GM21717 (cell line): ENCODE data around the gene RPS26.
"Not testable (repeated sequence)": the region's sequence is repeated elsewhere in the genome, so short reads cannot be mapped to it uniquely, and the experiment has no call there.

Source experiments
- ATAC-seq: cut with Tn5 transposase; IDR thresholded peaks from one replicate; pipeline ENCODE4 v1.9.1; 2021; ENCODE audit warnings: mild to moderate bottlenecking, moderate library complexity; ENCODE audit not compliant: unreplicated experiment

The RPS26 gene

DNA sequence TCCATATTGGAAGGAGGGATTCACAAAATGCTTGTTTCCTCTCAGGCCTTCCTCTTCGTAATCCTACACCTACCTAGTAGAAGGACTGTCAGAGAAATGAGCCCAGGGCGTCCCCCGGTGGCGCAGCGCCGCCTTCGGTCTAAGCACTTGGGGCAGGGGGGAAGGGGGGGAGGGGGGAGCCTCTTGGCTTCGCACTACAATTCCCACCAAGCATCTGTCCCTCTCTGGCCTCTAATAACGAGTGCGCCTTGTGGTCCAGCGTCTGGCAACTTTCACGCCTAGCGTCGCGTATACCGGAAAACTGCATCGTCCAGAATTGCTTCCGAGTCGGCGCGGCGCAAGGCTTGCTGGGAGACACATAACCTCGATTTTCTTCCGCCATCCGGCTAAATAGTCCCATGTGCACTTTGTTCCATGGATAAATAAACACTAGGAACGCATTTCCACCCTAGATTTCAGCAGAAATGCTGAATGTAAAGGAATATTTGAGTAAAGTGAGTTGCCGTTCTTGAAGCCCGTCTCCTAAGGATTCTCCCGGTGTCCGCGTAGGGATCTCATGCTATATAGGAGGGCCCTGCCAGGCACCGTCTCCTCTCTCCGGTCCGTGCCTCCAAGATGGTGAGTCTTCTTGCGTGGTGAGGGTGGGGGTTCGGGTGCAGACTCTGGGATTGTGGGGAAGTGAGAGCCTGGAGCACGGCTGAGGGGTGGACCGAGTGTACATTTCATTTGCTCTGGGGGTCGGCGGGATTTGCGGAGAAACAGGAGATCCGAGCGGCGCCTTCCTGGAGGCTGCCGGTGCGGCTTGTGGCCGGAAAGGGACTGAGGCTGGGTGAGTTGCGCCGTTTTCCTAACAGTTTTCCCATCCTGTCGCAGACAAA lies at the start of gene RPS26:
Gene RPS26 (plus strand): TSS at position 367 of the 878 bp plus-strand sequence. CDS start 249 bp downstream, at position 616.
- ATAC-seq = peak; percentile 88

GRCh38 chr12:55993230-55993853 lies 48.4 kb upstream of the RPS26 start:
- no peak for ATAC-seq

GRCh38 chr12:55995366-55995765 lies 46.4 kb upstream of the RPS26 start:
- ATAC-seq = no peak

DNA sequence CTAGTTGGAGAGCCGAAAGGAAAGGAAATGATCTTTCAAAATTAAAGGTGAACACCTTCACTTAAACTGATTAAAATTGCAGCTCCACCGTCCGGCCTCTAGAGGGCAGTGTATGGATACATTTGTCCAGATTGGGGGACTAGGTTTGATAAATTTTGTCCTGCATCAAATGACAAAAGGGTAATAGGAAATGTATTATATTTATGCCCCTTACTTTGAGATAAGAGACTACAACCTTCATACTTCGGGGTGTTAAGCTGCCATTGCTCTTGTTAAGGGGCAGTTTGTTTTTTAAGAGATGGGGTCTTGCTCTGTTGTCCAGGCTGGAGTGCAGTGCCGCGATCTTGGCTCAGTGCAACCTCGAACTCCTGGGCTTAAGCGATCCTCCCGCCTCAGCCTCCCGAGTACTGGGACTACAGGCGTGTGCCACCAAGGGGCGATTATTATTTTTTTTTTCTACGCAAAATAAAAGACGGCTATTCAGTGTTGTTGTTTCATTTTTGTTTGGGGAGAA lies 45.5 kb upstream of the RPS26 start:
- ATAC-seq = no peak

DNA sequence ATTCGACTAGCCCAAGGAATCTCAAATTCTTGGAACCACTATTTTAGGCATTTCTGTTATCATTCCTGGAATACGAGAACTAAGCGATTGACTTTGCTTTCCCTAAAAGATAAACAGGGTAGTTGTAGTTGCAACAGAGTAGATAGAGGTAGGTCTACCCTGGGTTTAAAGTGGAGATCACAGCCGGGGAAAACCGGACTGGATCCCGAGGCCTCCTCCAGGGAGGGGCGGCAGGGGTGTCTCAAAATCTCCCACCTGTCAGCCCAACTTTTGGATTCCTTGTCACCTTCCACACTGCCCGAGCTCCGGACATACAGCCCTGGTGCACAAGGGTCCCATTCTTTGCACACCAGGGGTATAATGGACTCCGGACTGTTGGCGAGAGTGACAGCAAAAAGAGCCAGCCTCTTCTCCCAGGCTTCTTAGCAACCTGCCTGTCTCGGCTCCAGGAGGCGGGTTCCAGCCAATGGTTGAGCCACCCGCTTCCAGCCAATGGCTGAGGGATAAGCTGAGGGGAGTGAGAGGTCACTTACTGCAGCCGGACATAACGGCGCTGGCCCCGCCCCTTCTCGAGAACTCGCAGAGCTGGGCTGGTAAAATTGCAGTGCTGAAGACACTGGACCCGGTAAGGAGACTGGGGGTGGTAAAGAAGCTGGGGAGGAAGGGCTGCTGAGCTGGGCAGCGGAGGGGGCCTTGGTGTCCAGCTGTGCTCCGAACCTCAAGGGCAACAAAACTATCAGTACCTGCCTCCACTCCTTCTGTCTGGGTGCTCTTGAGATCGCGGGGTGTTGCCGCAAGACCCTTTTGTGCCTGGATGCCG lies 44.8 kb upstream of the RPS26 start, which contains the start of gene SUOX:
Gene SUOX (plus strand): TSS at position 562 of the 820 bp plus-strand sequence. CDS start 4,946 bp downstream, outside the sequence.
- ATAC-seq = peak; percentile 94

GRCh38 chr12:55997535-55997859 lies 44.2 kb upstream of the RPS26 start:
- peak; percentile 6 for ATAC-seq

DNA sequence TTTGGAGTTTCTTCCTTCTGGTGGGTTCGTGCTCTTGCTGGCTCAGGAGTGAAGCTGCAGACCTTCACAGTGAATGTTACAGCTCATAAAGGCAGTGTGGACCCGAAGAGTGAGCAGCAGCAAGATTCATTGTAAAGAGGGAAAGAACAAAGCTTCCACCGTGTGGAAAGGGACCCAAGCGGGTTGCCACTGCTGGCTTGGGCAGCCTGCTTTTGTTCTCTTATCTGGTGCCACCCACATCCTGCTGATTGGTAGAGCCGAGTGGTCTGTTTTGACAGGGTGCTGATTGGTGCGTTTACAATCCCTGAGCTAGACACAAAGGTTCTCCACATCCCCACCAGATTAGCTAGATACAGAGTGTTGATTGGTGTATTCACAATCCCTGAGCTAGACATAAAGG lies 42.2 kb upstream of the RPS26 start:
- not testable (repeated sequence) for ATAC-seq

GRCh38 chr12:55999999-56000540 lies 41.6 kb upstream of the RPS26 start:
- ATAC-seq = not testable (repeated sequence)

DNA sequence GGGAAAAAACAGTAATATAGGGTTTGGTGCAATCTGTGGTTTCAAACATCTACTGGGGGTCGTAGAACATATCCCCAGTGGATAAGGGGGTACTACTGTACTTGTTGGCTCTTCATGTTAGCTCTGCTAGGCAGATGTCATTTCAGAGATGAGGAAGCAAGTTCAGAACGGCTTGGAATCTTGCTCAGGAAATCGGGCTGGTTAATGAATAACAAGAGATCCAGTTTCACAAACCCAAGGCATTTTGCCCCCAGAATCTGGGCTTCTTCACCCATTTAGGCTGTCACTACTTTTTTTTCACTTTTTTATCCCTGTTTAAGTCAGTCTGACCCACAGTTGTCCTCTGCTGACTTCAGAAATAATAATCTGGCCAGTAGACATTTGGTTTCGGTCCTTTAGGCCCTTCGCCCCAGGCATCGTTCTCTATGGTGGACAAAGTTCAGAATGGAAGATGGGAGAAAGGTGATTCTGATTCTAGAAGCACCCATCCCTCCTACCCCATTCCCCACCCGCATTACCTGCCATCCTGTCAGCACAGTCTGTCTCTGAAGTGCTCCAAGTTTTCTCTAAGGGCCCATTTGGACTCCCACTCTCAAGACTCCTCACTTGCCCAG lies 40.1 kb upstream of the RPS26 start:
- no peak for ATAC-seq

- not testable (repeated sequence) for ATAC-seq
Measured at GRCh38 chr12:56003376-56003775, 38.3 kb upstream of the RPS26 start.

DNA sequence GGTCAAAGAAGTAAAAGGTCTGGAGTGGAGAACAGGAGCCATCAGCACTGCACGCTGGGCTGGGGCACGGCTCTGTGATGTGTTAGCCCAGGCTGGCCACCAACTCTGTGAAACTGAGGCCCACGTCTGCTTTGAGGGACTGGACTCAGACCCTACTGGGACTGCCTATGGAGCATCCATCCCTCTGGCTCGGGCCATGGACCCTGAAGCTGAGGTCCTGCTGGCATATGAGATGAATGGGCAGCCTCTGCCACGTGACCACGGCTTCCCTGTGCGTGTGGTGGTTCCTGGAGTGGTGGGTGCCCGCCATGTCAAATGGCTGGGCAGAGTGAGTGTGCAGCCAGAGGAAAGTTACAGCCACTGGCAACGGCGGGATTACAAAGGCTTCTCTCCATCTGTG lies 37.5 kb upstream of the RPS26 start:
- ATAC-seq = no peak

DNA sequence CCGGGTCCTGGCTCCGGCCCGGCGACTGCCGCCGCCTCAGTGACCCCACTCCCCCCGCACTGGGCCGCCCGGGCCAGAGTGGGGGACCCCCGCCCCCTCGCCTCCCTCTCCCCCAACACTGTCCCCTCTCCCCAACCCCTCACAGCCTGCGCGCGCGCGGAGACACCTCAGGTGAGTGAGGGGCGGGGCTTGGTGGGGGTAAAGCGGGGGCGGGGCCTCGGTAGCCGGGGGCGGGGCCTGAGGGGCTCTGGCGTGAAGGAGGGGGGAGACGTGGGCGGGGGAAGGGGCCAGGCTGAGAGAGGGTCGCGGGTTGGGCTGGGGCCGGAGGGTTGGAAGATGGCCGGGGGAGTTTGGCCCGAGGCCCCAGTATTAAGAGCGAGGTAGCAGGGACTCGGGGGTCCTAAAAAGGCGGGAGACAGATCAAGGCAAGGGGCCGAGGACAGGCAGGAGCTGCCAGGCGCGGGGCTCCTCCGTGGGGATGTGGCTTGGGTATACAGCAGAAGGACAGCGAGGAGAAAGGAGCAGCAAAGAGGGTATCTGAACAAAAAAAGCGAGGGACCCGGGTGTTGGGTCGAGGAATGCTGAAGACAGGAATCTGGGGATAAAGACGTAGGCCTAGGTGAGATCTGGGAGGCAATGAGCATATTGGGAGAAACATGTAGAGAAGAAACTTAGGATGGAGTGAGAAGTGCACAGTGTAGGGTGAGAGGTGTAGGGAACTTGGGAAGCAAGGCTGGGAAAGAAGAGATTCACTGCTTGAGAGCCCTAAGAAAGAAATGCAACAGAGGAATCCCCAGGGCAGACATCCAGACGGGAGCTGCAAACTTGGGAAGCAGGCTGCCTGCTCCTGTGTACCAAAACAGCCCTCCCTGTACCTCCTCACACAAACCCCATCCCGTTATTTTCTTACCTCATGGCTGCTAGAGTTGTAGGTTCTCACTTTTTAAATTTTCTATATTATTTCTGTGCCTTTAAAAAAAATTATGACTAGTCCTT lies 33.9 kb upstream of the RPS26 start:
- peak; percentile 38 for ATAC-seq

DNA sequence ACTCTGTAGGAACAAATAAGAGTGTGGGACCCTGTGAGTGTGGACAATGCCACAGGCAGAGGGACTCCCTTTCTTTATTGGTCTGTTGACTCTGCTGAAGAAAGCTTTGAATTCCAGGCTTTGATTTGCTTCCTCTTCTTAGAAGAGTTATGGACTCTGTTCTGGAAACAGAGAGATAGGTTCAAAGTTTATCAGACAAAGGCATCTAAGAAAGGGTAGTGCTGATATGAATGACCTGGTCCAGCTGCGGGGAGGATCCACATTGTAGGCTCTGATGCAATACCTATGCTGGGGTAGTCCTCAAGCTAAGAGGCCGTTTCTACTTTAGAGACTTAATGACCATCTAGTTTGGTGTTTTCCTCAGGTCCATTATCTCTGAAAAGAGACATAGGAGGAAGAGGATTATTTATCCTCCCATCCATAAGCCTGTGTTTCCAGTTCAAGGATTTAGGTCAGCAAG lies 31.6 kb upstream of the RPS26 start:
- ATAC-seq = no peak

- ATAC-seq = no peak
Measured at GRCh38 chr12:56011509-56012090, 30.1 kb upstream of the RPS26 start.

DNA sequence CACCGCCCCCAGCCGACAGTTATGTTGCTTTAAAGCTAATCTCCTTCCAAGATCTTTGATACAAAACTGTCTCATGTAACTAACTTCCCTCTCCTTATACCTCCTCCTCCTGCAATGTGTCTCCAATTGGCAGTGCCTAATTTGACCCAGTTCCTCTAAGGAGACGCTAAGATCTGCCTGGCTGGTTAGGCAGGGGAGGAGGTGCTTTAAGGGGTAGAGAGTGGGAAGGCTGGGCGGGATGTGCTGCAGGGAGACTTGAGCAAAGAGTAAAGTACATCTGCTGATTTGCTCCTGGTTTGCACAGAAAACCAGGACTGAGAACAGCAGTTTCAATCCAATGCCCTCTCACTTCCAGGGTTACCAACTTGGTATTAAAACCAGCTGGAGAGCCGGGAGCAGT lies 28.2 kb upstream of the RPS26 start:
- ATAC-seq = no peak

GRCh38 chr12:56014205-56014604 lies 27.5 kb upstream of the RPS26 start:
- ATAC-seq = no peak

DNA sequence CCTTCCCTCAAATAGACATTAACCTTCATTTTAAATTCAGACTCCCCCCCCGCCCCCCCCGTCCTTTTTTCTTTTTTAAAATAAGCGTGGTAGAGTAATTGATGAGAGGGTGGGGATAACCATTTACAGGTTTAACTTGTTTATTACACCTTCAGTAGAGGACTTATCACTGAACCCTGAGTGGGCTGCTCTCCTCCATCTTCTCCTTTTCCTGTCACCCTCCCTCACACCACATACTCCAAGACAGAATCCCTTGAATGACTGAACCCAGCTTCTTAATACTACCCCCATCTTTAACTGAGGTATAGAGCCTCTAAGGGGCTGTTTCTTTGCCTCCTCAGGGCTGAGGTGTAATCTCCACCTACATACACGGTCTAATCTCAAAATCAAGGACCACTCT lies 24.5 kb upstream of the RPS26 start:
- no peak for ATAC-seq

DNA sequence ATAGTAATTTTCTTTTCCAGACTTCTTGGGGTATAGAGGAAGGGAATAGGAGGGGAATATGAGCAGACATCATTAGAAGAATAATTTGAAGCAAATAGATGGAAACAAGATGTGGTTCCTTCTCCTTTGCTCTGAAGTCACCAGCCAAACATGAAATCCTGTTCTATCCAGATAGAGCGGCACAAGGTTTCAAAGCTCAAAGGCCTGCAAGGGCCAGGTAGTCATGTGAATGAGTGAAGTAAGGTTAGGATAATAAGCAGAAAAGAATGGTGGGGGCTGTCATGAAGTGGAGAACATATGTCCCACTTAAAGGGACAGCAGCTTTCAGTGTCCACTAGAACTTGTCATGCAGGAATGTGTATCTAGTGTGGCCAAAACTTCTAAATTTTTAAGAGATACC lies 23.4 kb upstream of the RPS26 start:
- ATAC-seq = no peak
